H1 (cell line): ENCODE results near the gene RANBP17. TPM values are rescaled to one million over a fixed set of nuclear protein-coding genes. Genes with fewer than 3 reads are reported as not detected.

Source experiments
- ATF2 ChIP-seq: IDR thresholded peaks from 2 replicates; pipeline ENCODE4 v1.6.1; 2012; ENCODE audit warnings: low read length, inconsistent platforms
- BCL11A ChIP-seq, 2 experiments: IDR thresholded peaks; one replicate each; pipeline ENCODE4 v1.6.1; 2011; ENCODE audit warnings: low read depth in 2 of 2, low read length in 2 of 2, mild to moderate bottlenecking in 2 of 2
- JUND ChIP-seq: IDR thresholded peaks from 2 replicates; pipeline ENCODE4 v1.6.1; 2011; ENCODE audit warnings: mild to moderate bottlenecking, improper control_type of control experiment, low read length
- PHF8 ChIP-seq: fragments of 200-600 bp; sonication (generic); conservative IDR thresholded peaks from 2 replicates; pipeline ENCODE4 v1.7.1; 2012; ENCODE audit warnings: low read depth, mild to moderate bottlenecking, inconsistent platforms, low read length, moderate library complexity
- RNF2 ChIP-seq: fragments of 200-900, 300-1000 bp; sonication (generic); IDR thresholded peaks from 2 replicates; pipeline ENCODE4 v1.7.1; 2016; ENCODE audit warnings: borderline replicate concordance, low read depth, mild to moderate bottlenecking, antibody characterized with exemption, low read length; ENCODE audit not compliant: poor library complexity, severe bottlenecking; ENCODE audit errors: missing control alignments
- SIX5 ChIP-seq: IDR thresholded peaks from 2 replicates; pipeline ENCODE4 v1.6.1; 2011; ENCODE audit warnings: mild to moderate bottlenecking, low read depth, low read length
- SP2 ChIP-seq: IDR thresholded peaks from 2 replicates; pipeline ENCODE4 v1.6.1; 2012; ENCODE audit warnings: mild to moderate bottlenecking, low read length, inconsistent platforms
- polyA plus RNA-seq, 7 experiments: library from polyadenylated mRNA; depleted of rRNA in 3 of 7; stranded (reverse) in 5 of 7; unstranded in 2 of 7; fragments of >200 nt in 5 of 7; fragments of 200-250 nt in 2 of 7; gene quantifications; 1 replicate in 5 of 7; 2 replicates in 1 of 7; 4 replicates in 1 of 7; pipeline versions ENCODE4 v1.2.1 to v1.2.3, GENCODE V29; 2011 to 2013; ENCODE audit warnings: missing spikeins in 2 of 7, mixed read lengths in 2 of 7
- total RNA-seq: library from RNA; stranded (reverse); fragmentation: NEBNext Ultra II Directional; extraction: Animal tissue kit (Norgen Biotek cat#: 25700); gene quantifications from 2 replicates; pipeline ENCODE4 v1.2.1, GENCODE V29; 2021
- TF ChIP-seq, protein P1 (sequence below): IDR thresholded peaks from 2 replicates; pipeline ENCODE4 v1.6.1; 2012; ENCODE audit warnings: inconsistent platforms

The RANBP17 gene
- total and polyA plus RNA-seq, 2 of the 8 experiments (the other 6 are each of a cell fraction or from before 2014, with no cell fraction given) = 8.6 to 21.3 TPM

DNA sequence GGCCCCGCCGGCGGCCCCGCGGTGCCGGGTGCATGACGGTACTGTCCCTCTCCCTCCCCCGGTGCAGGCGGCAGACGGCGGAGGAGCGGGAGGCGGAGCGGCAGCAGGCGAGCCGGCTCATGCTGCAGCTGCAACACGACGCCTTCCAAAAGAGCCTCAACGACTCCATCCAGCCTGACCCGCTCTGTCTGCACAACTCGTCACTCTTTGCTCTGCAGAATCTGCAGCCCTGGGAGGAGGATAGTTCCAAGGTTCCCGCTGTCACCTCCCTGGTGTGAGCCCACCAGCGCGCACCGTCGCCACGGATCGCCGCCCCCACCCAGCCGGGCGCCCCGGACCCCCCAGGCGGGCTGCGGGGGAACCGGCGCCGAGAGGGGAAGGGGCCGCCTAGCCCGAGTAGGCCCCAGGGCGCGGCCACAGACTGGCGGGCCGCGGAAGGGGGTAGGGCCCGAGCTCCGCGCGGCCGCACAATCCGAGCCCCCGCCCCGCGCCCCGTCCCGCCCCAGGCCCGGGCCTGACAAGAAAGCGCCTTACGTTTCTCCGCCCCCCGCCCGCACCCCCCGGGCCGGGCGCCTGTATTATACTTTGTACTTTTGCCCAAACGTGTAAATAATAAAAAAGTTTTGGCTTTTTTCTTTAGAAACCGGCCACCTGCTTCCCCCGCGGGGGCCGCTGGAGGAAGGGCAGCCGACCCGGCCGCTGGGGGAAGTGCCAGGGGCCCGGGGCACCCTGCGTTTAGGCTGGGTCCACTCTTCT is 449.7 kb downstream of the RANBP17 start (continued):
- TF ChIP-seq ATF2 (no peak), SP2 (no peak), SIX5 (no peak), RNF2 (no peak), PHF8 (no peak), BCL11A (IDR thresholded peaks at IDR 0.05; ENCODE audit: low read depth in 2 of 2, low read length in 2 of 2) (no peak), JUND (no peak)
- TF ChIP-seq, protein P1, sequence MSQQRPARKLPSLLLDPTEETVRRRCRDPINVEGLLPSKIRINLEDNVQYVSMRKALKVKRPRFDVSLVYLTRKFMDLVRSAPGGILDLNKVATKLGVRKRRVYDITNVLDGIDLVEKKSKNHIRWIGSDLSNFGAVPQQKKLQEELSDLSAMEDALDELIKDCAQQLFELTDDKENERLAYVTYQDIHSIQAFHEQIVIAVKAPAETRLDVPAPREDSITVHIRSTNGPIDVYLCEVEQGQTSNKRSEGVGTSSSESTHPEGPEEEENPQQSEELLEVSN = peak; percentile 93
